ENCODE results near the gene CCDC170. TPM values are rescaled to one million over a fixed set of nuclear protein-coding genes. Genes with fewer than 3 reads are reported as not detected.

The CCDC170 gene
- total RNA-seq, 1 experiment from 2014 or later: not detected

DNA sequence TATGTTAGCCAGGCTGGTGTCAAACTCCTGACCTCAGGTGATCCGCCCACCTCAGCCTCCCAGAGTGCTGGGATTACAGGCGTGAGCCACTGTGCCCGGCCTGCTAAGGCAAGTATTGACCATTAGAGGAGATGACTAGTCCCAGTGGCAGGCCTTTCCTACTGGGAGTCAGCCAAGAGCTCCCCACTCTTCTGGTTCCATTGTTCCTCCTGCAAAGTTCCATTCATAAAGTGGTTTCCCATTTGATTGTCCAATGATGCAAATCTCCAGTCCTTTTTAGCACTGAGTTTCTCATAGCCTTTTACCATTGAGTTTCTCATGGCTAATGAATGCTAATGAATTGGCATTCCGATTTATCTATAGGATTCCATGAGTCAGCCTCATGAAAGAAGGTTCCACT lies 165.4 kb downstream of the CCDC170 start:
- Histone ChIP-seq H3K9me3 (ENCODE audit: control insufficient read depth, insufficient read depth, low read depth, low read length) (peaks cover 7% of the 10 kb centered on the region), H3K4me1 (ENCODE audit: control insufficient read depth, insufficient read depth, low read length) (no peaks in the 10 kb centered on the region), H3K27me3 (ENCODE audit: control insufficient read depth, insufficient read depth, low read length) (peaks cover 3% of the 10 kb centered on the region; the same call in 1 of the 2 replicates), H3K4me3 (ENCODE audit: low read depth in 2 of 2, low read length in 2 of 2) (no peak overlapping the region), H3K27ac (ENCODE audit: low read length) (no peak overlapping the region), H3K36me3 (ENCODE audit: control insufficient read depth, insufficient read depth, low read length) (no peaks in the 10 kb centered on the region)
- in situ Hi-C loops (cut with HindIII; ENCODE audit: low pct_unique_long_range_greater_than_20kb, low sequenced_read_pairs): no loop called here
- CTCF ChIA-PET: no interaction called here
- DNase-seq (ENCODE audit: low read depth, low spot score) (no peak), ATAC-seq (no peak)
- TF ChIP-seq, protein P1, sequence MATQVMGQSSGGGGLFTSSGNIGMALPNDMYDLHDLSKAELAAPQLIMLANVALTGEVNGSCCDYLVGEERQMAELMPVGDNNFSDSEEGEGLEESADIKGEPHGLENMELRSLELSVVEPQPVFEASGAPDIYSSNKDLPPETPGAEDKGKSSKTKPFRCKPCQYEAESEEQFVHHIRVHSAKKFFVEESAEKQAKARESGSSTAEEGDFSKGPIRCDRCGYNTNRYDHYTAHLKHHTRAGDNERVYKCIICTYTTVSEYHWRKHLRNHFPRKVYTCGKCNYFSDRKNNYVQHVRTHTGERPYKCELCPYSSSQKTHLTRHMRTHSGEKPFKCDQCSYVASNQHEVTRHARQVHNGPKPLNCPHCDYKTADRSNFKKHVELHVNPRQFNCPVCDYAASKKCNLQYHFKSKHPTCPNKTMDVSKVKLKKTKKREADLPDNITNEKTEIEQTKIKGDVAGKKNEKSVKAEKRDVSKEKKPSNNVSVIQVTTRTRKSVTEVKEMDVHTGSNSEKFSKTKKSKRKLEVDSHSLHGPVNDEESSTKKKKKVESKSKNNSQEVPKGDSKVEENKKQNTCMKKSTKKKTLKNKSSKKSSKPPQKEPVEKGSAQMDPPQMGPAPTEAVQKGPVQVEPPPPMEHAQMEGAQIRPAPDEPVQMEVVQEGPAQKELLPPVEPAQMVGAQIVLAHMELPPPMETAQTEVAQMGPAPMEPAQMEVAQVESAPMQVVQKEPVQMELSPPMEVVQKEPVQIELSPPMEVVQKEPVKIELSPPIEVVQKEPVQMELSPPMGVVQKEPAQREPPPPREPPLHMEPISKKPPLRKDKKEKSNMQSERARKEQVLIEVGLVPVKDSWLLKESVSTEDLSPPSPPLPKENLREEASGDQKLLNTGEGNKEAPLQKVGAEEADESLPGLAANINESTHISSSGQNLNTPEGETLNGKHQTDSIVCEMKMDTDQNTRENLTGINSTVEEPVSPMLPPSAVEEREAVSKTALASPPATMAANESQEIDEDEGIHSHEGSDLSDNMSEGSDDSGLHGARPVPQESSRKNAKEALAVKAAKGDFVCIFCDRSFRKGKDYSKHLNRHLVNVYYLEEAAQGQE (IDR thresholded peaks at IDR 0.05; ENCODE audit: insufficient read depth in 1 of 2, low read depth in 2 of 2, low read length in 1 of 2): no peak
- TF ChIP-seq TCF7L2 (IDR thresholded peaks at IDR 0.05; ENCODE audit: low read depth, low read length): no peak
- intact Hi-C loops (cut with micrococcal nuclease; ENCODE audit: unreplicated experiment): no loop called here
- POLR2A ChIA-PET: no interaction called here
- no TSS peak for BruUV-seq (replicated peaks)

DNA sequence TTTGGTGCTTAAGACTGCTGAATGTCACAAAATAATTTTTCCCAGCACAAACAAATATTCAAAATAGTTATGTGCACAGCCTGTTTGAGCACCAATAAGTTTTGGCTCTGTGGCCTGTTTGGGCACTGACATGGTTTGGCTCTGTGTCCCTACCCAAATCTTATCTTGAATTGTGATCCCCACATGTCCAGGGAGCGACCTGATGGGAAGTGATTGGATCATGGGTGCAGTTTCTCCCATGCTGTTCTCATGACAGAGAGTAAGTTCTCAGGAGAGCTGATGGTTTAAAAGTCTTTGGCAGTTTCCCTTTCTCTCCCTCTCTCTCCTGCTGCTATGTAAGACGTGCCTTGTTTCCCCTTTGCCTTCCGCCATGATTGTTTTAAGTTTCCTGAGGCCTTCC lies 167.7 kb downstream of the CCDC170 start:
- intact Hi-C loops (cut with micrococcal nuclease; ENCODE audit: unreplicated experiment): no loop called here
- Histone ChIP-seq H3K36me3 (ENCODE audit: control insufficient read depth, insufficient read depth, low read length) (no peaks in the 10 kb centered on the region), H3K9me3 (ENCODE audit: control insufficient read depth, insufficient read depth, low read depth, low read length) (no peaks in the 10 kb centered on the region), H3K27me3 (ENCODE audit: control insufficient read depth, insufficient read depth, low read length) (peaks cover 6% of the 10 kb centered on the region), H3K4me1 (ENCODE audit: control insufficient read depth, insufficient read depth, low read length) (no peaks in the 10 kb centered on the region), H3K4me3 (ENCODE audit: low read depth in 2 of 2, low read length in 2 of 2) (no peak overlapping the region), H3K27ac (ENCODE audit: low read length) (no peak overlapping the region)
- no peak for DNase-seq (ENCODE audit: low read depth, low spot score)
- ChIA-PET CTCF (no interaction called here), POLR2A (no interaction called here)
- BruUV-seq (replicated peaks): no TSS peak
- TF ChIP-seq, protein P1 (IDR thresholded peaks at IDR 0.05; ENCODE audit: insufficient read depth in 1 of 2, low read depth in 2 of 2, low read length in 1 of 2): no peak
- TF ChIP-seq, protein P2, sequence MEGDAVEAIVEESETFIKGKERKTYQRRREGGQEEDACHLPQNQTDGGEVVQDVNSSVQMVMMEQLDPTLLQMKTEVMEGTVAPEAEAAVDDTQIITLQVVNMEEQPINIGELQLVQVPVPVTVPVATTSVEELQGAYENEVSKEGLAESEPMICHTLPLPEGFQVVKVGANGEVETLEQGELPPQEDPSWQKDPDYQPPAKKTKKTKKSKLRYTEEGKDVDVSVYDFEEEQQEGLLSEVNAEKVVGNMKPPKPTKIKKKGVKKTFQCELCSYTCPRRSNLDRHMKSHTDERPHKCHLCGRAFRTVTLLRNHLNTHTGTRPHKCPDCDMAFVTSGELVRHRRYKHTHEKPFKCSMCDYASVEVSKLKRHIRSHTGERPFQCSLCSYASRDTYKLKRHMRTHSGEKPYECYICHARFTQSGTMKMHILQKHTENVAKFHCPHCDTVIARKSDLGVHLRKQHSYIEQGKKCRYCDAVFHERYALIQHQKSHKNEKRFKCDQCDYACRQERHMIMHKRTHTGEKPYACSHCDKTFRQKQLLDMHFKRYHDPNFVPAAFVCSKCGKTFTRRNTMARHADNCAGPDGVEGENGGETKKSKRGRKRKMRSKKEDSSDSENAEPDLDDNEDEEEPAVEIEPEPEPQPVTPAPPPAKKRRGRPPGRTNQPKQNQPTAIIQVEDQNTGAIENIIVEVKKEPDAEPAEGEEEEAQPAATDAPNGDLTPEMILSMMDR (IDR thresholded peaks at IDR 0.05): no peak
- TF ChIP-seq SIN3A (IDR thresholded peaks at IDR 0.05; ENCODE audit: borderline replicate concordance, insufficient read depth, low read depth, low read length) (no peak), POLR2AphosphoS5 (IDR thresholded peaks at IDR 0.05; ENCODE audit: low read depth, low read length) (no peak), TCF7L2 (IDR thresholded peaks at IDR 0.05; ENCODE audit: low read depth, low read length) (no peak)
- in situ Hi-C loops (cut with HindIII; ENCODE audit: low pct_unique_long_range_greater_than_20kb, low sequenced_read_pairs): no loop called here
- ATAC-seq: no peak

Data from Panc1 (cell line).